ENCODE results near the gene LMX1A. TPM values are rescaled to one million over a fixed set of nuclear protein-coding genes. Genes with fewer than 3 reads are reported as not detected.

LMX1A gene
- total and polyA plus RNA-seq, 9 of the 15 experiments (the other 6 are each of a cell fraction or from before 2014, with no cell fraction given), result not detected

- Histone ChIP-seq H3K27me3 (ENCODE audit: control insufficient read depth in 2 of 2, insufficient read depth in 2 of 2, low read length in 2 of 2) (no peaks in the 10 kb centered on the region), H3K4me1 (replicated peaks in 1 of 2; ENCODE audit: control insufficient read depth in 2 of 2, insufficient read depth in 2 of 2, low read length in 2 of 2) (no peaks in the 10 kb centered on the region), H3K4me3 (no peak overlapping the region), H3K36me3 (ENCODE audit: control insufficient read depth, insufficient read depth, low read length) (no peaks in the 10 kb centered on the region), H3K4me2 (ENCODE audit: insufficient read depth, low read length) (no peak overlapping the region), H2AFZ (ENCODE audit: low read depth, low read length) (no peak overlapping the region), H3K27ac (ENCODE audit: extremely low read depth, low read depth, low read length) (no peak overlapping the region), H4K20me1 (replicated peaks; ENCODE audit: control insufficient read depth, insufficient read depth, low read length) (no peaks in the 10 kb centered on the region), H3K79me2 (ENCODE audit: control insufficient read depth, insufficient read depth, low read length) (no peaks in the 10 kb centered on the region), H3K9me3 (replicated peaks; ENCODE audit: control insufficient read depth, insufficient read depth, low read depth, low read length) (no peaks in the 10 kb centered on the region), H3K9ac (ENCODE audit: insufficient read depth in 1 of 2, low read depth in 2 of 2, low read length in 2 of 2) (no peak overlapping the region), H3K9me1 (ENCODE audit: control insufficient read depth, insufficient read depth, low read length) (no peaks in the 10 kb centered on the region)
- intact Hi-C loops (cut with micrococcal nuclease) (no loop called here), in situ Hi-C loops (cut with MboI) (no loop called here)
- BruUV-seq (replicated peaks), result no TSS peak
- FAIRE-seq (no peak), ATAC-seq (no peak), DNase-seq (ENCODE audit: extremely low read depth in 1 of 4, low spot score in 3 of 4) (no peak)
- POLR2A ChIA-PET, result interaction anchor here (1.0 kb wide), 1 partner anchor 14 kb away, joined by 3 read pairs; no protein-coding TSS in a partner anchor
- WGBS (ENCODE audit: insufficient coverage, low coverage, missing lambda C conversion rate), result 3% methylated on average over 2 of the region's 2 CpGs
- CTCF ChIA-PET (ENCODE audit: low intra/inter-chr PET ratio), result no interaction called here
- TF ChIP-seq ZNF253 (CRISPR knock-in tag; conservative IDR thresholded peaks at IDR 0.05) (no peak), MYBL2 (IDR thresholded peaks at IDR 0.05; ENCODE audit: low read depth) (no peak), MYBL2 (CRISPR knock-in tag; IDR thresholded peaks at IDR 0.05; ENCODE audit: borderline replicate concordance) (no peak), PKNOX1 (IDR thresholded peaks at IDR 0.05) (no peak), KLF10 (CRISPR knock-in tag; IDR thresholded peaks at IDR 0.05) (no peak), RBM15 (IDR thresholded peaks at IDR 0.05; ENCODE audit: insufficient read depth, low read length) (no peak), SMARCA4 (IDR thresholded peaks at IDR 0.05) (no peak), RBM14 (IDR thresholded peaks at IDR 0.05; ENCODE audit: borderline replicate concordance, insufficient read depth, low read depth, low read length) (no peak), DACH1 (IDR thresholded peaks at IDR 0.05; ENCODE audit: partially characterized antibody) (no peak), FUS (optimal IDR thresholded peaks at IDR 0.05; ENCODE audit: low read depth, low read length) (no peak), SAFB2 (IDR thresholded peaks at IDR 0.05; ENCODE audit: borderline replicate concordance, low read depth, low read length, severe bottlenecking) (no peak), NCOA1 (IDR thresholded peaks at IDR 0.05; ENCODE audit: low read depth) (no peak), ZNF57 (CRISPR knock-in tag; IDR thresholded peaks at IDR 0.05) (no peak), POLR3A (IDR thresholded peaks at IDR 0.05; ENCODE audit: borderline replicate concordance, extremely low read depth, insufficient read depth, insufficient read length) (no peak), FOXA1 (IDR thresholded peaks at IDR 0.05; ENCODE audit: borderline replicate concordance) (no peak)
- TF ChIP-seq, protein P1, sequence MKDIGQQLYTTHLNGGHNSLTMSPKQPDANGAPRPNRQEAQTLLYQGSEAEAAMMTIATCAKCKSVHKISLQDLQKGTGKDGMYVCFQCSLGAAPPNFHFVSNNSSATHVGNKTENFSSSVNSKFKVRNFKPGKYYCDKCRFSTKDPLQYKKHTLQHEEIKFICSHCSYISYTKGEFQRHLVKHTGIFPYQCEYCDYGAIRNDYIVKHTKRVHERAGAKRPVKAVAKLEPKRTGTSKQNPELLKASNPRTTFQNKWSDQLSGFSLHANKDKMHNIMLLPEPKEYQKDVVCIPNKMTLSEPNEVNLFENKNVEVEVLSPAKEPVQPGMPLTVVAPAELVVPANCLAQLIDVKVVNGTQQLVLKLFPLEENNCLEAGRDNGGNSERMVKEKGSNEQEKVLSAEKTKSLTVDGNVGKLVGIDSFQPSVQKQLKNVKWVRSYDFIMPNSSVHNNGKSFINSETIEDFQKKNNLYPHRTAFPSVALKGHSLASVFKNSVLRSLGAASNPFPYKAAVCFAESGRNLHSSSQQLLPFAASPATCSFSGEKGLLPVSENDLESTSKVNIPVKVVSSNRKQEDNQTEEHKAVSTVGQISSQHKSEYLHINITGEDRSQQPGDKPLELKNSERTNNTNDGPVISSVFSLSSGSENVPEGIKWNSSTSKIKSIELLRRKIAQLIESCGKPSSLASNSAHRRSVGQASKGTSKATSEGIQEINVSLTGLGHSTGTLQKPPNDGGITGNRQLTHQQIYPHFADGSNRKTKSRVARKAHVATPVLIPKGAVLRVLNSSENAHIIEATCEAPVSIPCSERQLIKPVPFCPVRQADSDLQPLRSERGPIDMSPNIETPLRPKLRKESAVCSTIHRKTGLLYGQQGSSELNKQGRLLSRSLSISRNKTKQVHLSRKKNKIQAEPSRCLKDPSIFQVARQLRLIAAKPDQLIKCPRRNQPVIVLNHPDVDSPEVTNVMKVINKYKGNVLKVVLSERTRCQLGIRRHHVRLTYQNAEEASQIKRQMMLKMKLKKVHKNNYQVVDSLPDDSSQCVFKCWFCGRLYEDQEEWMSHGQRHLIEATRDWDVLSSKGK (CRISPR knock-in tag; IDR thresholded peaks at IDR 0.05), result no peak
- TF ChIP-seq, protein P2, sequence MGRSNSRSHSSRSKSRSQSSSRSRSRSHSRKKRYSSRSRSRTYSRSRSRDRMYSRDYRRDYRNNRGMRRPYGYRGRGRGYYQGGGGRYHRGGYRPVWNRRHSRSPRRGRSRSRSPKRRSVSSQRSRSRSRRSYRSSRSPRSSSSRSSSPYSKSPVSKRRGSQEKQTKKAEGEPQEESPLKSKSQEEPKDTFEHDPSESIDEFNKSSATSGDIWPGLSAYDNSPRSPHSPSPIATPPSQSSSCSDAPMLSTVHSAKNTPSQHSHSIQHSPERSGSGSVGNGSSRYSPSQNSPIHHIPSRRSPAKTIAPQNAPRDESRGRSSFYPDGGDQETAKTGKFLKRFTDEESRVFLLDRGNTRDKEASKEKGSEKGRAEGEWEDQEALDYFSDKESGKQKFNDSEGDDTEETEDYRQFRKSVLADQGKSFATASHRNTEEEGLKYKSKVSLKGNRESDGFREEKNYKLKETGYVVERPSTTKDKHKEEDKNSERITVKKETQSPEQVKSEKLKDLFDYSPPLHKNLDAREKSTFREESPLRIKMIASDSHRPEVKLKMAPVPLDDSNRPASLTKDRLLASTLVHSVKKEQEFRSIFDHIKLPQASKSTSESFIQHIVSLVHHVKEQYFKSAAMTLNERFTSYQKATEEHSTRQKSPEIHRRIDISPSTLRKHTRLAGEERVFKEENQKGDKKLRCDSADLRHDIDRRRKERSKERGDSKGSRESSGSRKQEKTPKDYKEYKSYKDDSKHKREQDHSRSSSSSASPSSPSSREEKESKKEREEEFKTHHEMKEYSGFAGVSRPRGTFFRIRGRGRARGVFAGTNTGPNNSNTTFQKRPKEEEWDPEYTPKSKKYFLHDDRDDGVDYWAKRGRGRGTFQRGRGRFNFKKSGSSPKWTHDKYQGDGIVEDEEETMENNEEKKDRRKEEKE (IDR thresholded peaks at IDR 0.05; ENCODE audit: borderline replicate concordance in 1 of 2, control insufficient read depth in 1 of 2, low read depth in 2 of 2, low read length in 1 of 2), result no peak
These were observed 43.9 kb downstream of the LMX1A start for GRCh38 chr1:165312591-165312990.
